Nephron progenitor cell (in vitro differentiated cells): ENCODE results near the gene GALNT13.

Experiments
- DNase-seq: peaks from one replicate; pipeline ENCODE4 v3.0.0; 2021
- H3K27ac Mint-ChIP-seq: 2 replicates; pipeline ENCODE4 v1.8.0; 2021; ENCODE audit warnings: mild to moderate bottlenecking, moderate library complexity, mixed read lengths
- H3K27me3 Mint-ChIP-seq: 2 replicates; pipeline ENCODE4 v1.8.0; 2021; ENCODE audit warnings: mild to moderate bottlenecking, low read depth, mixed read lengths; ENCODE audit not compliant: poor library complexity
- H3K36me3 Mint-ChIP-seq: 2 replicates; pipeline ENCODE4 v1.8.0; 2021; ENCODE audit warnings: low read depth, mixed read lengths
- H3K4me1 Mint-ChIP-seq: 2 replicates; pipeline ENCODE4 v1.8.0; 2021; ENCODE audit warnings: mixed read lengths
- H3K4me3 Mint-ChIP-seq: 2 replicates; pipeline ENCODE4 v1.8.0; 2021; ENCODE audit warnings: mild to moderate bottlenecking, moderate library complexity, mixed read lengths
- H3K9me3 Mint-ChIP-seq: 2 replicates; pipeline ENCODE4 v1.8.0; 2021; ENCODE audit warnings: mild to moderate bottlenecking, moderate library complexity, mixed read lengths
- TF ChIP-seq, protein P1 (sequence below): fragments of 200-600 bp; sonication (generic); IDR thresholded peaks from 2 replicates; pipeline ENCODE4 v1.5.0; 2021; ENCODE audit warnings: antibody characterized with exemption

GALNT13 gene

GRCh38 chr2:153864022-153864421 lies 7.7 kb upstream of the GALNT13 start:
- peaks cover 6% of the 10 kb centered on the region for H3K9me3 Mint-ChIP-seq
- DNase-seq = peak; percentile 6
- H3K27ac Mint-ChIP-seq = no peak overlapping the region
- no peak overlapping the region for H3K4me3 Mint-ChIP-seq
- TF ChIP-seq, protein P1, sequence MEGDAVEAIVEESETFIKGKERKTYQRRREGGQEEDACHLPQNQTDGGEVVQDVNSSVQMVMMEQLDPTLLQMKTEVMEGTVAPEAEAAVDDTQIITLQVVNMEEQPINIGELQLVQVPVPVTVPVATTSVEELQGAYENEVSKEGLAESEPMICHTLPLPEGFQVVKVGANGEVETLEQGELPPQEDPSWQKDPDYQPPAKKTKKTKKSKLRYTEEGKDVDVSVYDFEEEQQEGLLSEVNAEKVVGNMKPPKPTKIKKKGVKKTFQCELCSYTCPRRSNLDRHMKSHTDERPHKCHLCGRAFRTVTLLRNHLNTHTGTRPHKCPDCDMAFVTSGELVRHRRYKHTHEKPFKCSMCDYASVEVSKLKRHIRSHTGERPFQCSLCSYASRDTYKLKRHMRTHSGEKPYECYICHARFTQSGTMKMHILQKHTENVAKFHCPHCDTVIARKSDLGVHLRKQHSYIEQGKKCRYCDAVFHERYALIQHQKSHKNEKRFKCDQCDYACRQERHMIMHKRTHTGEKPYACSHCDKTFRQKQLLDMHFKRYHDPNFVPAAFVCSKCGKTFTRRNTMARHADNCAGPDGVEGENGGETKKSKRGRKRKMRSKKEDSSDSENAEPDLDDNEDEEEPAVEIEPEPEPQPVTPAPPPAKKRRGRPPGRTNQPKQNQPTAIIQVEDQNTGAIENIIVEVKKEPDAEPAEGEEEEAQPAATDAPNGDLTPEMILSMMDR = no peak
- H3K27me3 Mint-ChIP-seq = peaks cover 3% of the 10 kb centered on the region
- no peaks in the 10 kb centered on the region for H3K4me1 Mint-ChIP-seq
- H3K36me3 Mint-ChIP-seq = no peaks in the 10 kb centered on the region

DNA sequence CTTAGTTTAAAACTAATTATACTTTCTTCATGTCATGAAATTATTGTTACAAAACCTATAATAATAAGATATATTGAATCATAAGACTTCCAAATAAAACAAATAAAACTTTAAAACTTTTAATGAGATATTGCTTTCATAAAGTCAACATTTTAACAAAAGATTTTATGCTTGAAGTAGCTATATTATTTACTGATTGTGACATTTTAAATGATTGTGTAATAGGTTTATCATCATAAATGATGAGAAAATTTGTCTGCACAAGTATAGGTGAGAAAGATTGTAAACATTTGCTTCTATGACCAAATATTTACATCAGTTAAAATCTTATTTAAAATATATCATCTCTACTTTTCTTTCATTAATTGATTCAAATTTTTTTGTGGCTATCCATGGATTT lies 5.1 kb upstream of the GALNT13 start:
- Mint-ChIP-seq H3K4me1 (peaks cover 5% of the 10 kb centered on the region), H3K36me3 (no peaks in the 10 kb centered on the region), H3K4me3 (no peak overlapping the region), H3K9me3 (peaks cover 6% of the 10 kb centered on the region), H3K27me3 (peaks cover 5% of the 10 kb centered on the region), H3K27ac (no peak overlapping the region)
- TF ChIP-seq, protein P1 = no peak
- DNase-seq = no peak

DNA sequence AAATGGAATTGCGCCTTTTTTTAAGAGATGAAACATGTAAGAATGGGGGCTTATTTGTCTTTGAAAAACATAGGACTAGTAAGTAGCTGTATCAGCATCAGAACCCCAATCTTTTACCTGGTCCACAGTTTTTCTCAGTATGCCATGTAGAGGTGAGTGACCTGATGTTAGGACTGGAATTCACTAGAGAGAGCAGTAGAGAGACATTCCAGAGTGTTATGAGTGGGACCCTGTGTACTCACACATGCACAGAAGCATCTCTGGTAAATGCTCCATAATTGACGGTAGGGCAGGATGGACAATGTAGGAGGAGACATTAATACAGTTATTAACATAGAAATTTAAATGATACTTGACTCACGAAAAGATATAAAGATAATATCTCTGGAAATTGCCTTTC lies 1.4 kb upstream of the GALNT13 start:
- peaks cover 26% of the 10 kb centered on the region for H3K27me3 Mint-ChIP-seq
- H3K36me3 Mint-ChIP-seq = no peaks in the 10 kb centered on the region
- no peaks in the 10 kb centered on the region for H3K9me3 Mint-ChIP-seq
- peaks cover 25% of the 10 kb centered on the region for H3K4me1 Mint-ChIP-seq
- TF ChIP-seq, protein P1 = peak; percentile 41
- DNase-seq = no peak
- no peak overlapping the region for H3K27ac Mint-ChIP-seq
- peak overlapping the region; percentile 90 for H3K4me3 Mint-ChIP-seq

DNA sequence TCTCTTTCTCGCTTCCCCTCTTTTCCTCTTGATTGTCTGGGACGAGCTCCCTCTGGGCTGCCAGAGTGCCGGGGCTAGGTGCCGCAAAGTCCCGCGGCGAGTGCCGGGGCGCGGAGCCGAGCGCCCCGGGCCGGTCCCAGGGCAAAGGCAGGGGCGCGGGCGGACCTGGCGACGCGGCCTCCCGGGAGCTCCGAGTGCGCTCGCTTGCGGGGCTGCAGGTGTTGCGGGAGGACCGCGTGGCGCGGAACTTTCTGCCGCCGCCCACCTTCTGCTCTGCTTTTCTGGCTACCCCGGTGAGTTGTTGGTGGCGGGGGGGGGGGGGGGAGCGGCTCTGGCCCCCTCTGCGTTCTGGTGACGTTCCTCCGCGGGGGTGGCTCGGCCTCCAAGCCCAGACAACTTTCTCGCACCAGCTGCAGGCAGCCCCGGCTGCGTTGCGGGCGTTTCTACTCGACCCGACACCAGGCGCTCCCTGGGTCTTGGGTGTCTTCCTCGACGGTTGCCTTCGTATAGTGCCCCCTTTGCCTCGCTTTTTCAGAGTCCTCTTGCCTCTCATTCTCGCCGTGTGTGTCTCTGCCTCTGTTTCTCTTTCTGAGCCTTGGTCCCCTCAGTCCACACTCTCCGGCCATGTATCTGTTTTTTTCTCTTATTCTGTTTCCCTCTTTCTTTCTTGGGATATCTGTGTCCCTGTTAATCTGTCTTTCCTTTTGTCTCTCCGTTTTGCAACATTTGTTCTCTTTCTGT lies 759 bp downstream of the GALNT13 start:
- Mint-ChIP-seq H3K36me3 (no peaks in the 10 kb centered on the region), H3K27me3 (peaks cover 26% of the 10 kb centered on the region), H3K4me1 (peaks cover 25% of the 10 kb centered on the region), H3K27ac (peak overlapping the region; percentile 25), H3K4me3 (peak overlapping the region; percentile 90), H3K9me3 (no peaks in the 10 kb centered on the region)
- peak; percentile 35 for DNase-seq
- TF ChIP-seq, protein P1 = no peak

DNA sequence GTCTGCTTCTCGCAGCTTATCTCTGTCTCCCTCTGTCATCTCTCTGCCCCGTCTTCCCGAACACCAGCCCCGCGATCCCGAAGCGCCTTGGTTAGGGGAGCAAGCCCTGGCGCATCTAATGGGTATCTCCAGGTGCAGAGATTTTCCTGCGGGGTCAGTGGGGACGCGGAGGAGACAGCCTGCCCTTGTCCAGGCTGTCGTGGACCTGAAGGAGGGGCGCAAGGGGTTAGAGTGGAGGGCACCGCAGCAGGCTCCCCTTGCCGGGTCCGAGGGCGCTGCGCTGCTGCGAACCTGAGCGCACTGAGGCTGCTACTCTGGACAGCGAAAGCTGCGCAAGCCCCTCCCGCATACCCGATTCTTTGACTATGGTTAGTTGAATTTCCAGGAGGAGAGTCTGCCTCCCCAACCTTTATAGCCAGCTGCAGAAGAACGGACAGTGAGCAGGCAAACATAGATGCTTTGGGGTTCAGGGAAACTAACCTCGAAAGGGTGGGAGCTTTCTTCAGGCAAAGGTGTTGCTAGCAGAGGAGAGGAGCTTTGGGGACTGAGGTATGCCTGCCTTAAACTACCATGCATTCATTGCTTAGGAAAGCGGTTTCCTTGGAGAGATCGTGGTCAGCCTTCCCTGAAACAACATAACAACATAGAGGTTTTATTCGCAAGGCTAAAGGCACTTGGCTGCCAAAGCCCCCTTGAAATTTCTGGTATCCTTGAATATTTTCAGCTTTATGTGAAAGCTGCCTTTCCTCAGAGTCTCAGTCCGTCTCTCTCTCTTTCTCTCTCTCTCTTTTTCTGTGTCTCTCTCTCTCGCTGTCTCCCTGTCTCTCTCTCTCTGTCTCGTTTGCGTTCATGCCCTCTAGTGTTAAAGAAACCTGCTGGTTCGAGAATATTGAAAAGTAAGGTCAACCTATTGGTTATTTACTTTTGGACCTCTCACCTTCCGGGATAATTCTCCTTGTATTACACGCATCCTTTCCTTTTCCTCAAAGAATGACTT lies 1.6 kb downstream of the GALNT13 start:
- Mint-ChIP-seq H3K27ac (peak overlapping the region; percentile 25), H3K9me3 (no peaks in the 10 kb centered on the region), H3K4me1 (peaks cover 25% of the 10 kb centered on the region), H3K27me3 (peaks cover 24% of the 10 kb centered on the region), H3K4me3 (peak overlapping the region; percentile 90), H3K36me3 (no peaks in the 10 kb centered on the region)
- peak; percentile 66 for DNase-seq
- TF ChIP-seq, protein P1 = no peak
